Activated CD8-positive, alpha-beta memory T cell treated with anti-CD3 and anti-CD28 coated beads, Interleukin-2, amount 50 U/mL, for 4 hours (primary cell): ENCODE measurements around the gene NIPBL.
"Not testable (repeated sequence)": the region's sequence is repeated elsewhere in the genome, so short reads cannot be mapped to it uniquely, and the experiment has no call there.

Source experiments
- DNase-seq: peaks from one replicate; pipeline ENCODE4 v3.0.0-alpha.2; 2020

Gene NIPBL

GRCh38 chr5:36878392-36879082, 2.0 kb downstream of the NIPBL start:
- DNase-seq: no peak

- no peak for DNase-seq
Measured at GRCh38 chr5:36879274-36880033, 2.9 kb downstream of the NIPBL start.

GRCh38 chr5:36880761-36881160, 4.2 kb downstream of the NIPBL start:
- no peak for DNase-seq

GRCh38 chr5:36881304-36881703, 4.7 kb downstream of the NIPBL start:
- no peak for DNase-seq

- no peak for DNase-seq
Measured at GRCh38 chr5:36881807-36882206, 5.2 kb downstream of the NIPBL start.

- DNase-seq: no peak
Measured at GRCh38 chr5:36882250-36882649, 5.7 kb downstream of the NIPBL start.

GRCh38 chr5:36883894-36884462, 7.4 kb downstream of the NIPBL start:
- DNase-seq: no peak

- no peak for DNase-seq
Measured at GRCh38 chr5:36885149-36885548, 8.6 kb downstream of the NIPBL start.

- DNase-seq: no peak
Measured at GRCh38 chr5:36885566-36886485, 9.3 kb downstream of the NIPBL start.

- no peak for DNase-seq
Measured at GRCh38 chr5:36886791-36887190, 10.2 kb downstream of the NIPBL start.

- no peak for DNase-seq
Measured at GRCh38 chr5:36887532-36887931, 11.0 kb downstream of the NIPBL start.

- no peak for DNase-seq
Measured at GRCh38 chr5:36888303-36888702, 11.7 kb downstream of the NIPBL start.

GRCh38 chr5:36889264-36889663, 12.7 kb downstream of the NIPBL start:
- DNase-seq: no peak

GRCh38 chr5:36891266-36891665, 14.7 kb downstream of the NIPBL start:
- no peak for DNase-seq

- DNase-seq: not testable (repeated sequence)
Measured at GRCh38 chr5:36892085-36892830, 15.7 kb downstream of the NIPBL start.

GRCh38 chr5:36894954-36895353, 18.4 kb downstream of the NIPBL start:
- no peak for DNase-seq

GRCh38 chr5:36896476-36896875, 19.9 kb downstream of the NIPBL start:
- no peak for DNase-seq

- no peak for DNase-seq
Measured at GRCh38 chr5:36897616-36898015, 21.0 kb downstream of the NIPBL start.

- DNase-seq: no peak
Measured at GRCh38 chr5:36899860-36900259, 23.3 kb downstream of the NIPBL start.

- no peak for DNase-seq
Measured at GRCh38 chr5:36900283-36900682, 23.7 kb downstream of the NIPBL start.

GRCh38 chr5:36901077-36901476, 24.5 kb downstream of the NIPBL start:
- not testable (repeated sequence) for DNase-seq

GRCh38 chr5:36901856-36902255, 25.3 kb downstream of the NIPBL start:
- no peak for DNase-seq
